Suppressor macrophage (primary cell): ENCODE results near the gene MUC5B.

Source experiments
- DNase-seq, 4 experiments: peaks; one replicate each; pipeline ENCODE4 v3.0.0-alpha.2; 2020 to 2022

The MUC5B gene

GRCh38 chr11:1267441-1268100 is 44.7 kb downstream of the MUC5B start:
- no peak for DNase-seq

GRCh38 chr11:1269957-1270356 is 47.1 kb downstream of the MUC5B start:
- DNase-seq, result no peak

GRCh38 chr11:1270476-1270875 is 47.6 kb downstream of the MUC5B start:
- no peak for DNase-seq

GRCh38 chr11:1271002-1271401 is 48.1 kb downstream of the MUC5B start:
- no peak for DNase-seq

- DNase-seq, result no peak
These were observed 48.5 kb downstream of the MUC5B start for GRCh38 chr11:1271406-1271805.

- DNase-seq, result no peak
These were observed 49.1 kb downstream of the MUC5B start for GRCh38 chr11:1271927-1272326.

GRCh38 chr11:1272531-1272930 is 49.7 kb downstream of the MUC5B start:
- no peak for DNase-seq

GRCh38 chr11:1274501-1274900 is 51.6 kb downstream of the MUC5B start:
- DNase-seq, result no peak

- DNase-seq, result no peak
These were observed 52.2 kb downstream of the MUC5B start for GRCh38 chr11:1275021-1275420.

GRCh38 chr11:1276041-1276790 is 53.4 kb downstream of the MUC5B start:
- no peak for DNase-seq

GRCh38 chr11:1276866-1277615 is 54.2 kb downstream of the MUC5B start:
- DNase-seq, result no peak

GRCh38 chr11:1277936-1278512 is 55.2 kb downstream of the MUC5B start:
- DNase-seq, result no peak

- DNase-seq, result no peak
These were observed 56.2 kb downstream of the MUC5B start for GRCh38 chr11:1278766-1279673.

- DNase-seq, result no peak
These were observed 56.8 kb downstream of the MUC5B start for GRCh38 chr11:1279674-1280055.

GRCh38 chr11:1280116-1281035 is 57.5 kb downstream of the MUC5B start:
- DNase-seq, result no peak

GRCh38 chr11:1281326-1281973 is 58.6 kb downstream of the MUC5B start:
- no peak for DNase-seq

GRCh38 chr11:1281974-1282365 is 59.1 kb downstream of the MUC5B start:
- DNase-seq, result no peak

GRCh38 chr11:1283091-1283511 is 60.2 kb downstream of the MUC5B start:
- no peak for DNase-seq

- DNase-seq, result no peak
These were observed 61.0 kb downstream of the MUC5B start for GRCh38 chr11:1283906-1284305.

- no peak for DNase-seq
These were observed 62.5 kb downstream of the MUC5B start for GRCh38 chr11:1285316-1285744.
